ENCODE measurements around the gene ZNF33A.

DNA sequence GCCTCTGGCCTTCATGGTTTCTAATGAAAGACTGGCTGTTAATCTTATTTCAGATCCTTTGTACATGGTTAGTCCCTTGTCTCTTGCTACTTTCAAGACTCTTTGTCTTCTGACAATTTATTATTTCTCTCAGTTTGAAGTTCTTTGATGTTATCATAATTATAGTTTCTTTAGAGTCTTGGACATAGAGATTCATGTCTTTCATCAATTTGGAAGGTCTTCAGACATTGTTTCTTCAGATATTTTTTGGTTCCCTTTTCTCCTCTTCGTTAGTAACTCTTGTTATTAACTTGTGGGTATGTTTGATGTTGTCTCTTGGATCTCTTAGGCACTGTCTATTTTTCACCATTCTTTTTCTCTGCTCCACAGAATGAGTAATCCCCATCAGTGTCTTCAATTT lies 92.4 kb downstream of the ZNF33A start:
- TF ChIP-seq, protein P1, sequence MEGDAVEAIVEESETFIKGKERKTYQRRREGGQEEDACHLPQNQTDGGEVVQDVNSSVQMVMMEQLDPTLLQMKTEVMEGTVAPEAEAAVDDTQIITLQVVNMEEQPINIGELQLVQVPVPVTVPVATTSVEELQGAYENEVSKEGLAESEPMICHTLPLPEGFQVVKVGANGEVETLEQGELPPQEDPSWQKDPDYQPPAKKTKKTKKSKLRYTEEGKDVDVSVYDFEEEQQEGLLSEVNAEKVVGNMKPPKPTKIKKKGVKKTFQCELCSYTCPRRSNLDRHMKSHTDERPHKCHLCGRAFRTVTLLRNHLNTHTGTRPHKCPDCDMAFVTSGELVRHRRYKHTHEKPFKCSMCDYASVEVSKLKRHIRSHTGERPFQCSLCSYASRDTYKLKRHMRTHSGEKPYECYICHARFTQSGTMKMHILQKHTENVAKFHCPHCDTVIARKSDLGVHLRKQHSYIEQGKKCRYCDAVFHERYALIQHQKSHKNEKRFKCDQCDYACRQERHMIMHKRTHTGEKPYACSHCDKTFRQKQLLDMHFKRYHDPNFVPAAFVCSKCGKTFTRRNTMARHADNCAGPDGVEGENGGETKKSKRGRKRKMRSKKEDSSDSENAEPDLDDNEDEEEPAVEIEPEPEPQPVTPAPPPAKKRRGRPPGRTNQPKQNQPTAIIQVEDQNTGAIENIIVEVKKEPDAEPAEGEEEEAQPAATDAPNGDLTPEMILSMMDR (IDR thresholded peaks at IDR 0.05; ENCODE audit: insufficient read depth, low read length): no peak
- TF ChIP-seq POLR2AphosphoS5 (IDR thresholded peaks at IDR 0.05; ENCODE audit: low read depth) (no peak), GABPA (IDR thresholded peaks at IDR 0.05; ENCODE audit: low read depth) (no peak)
